K562 (cell line): ENCODE results near the gene DNMT1. TPM values are rescaled to one million over a fixed set of nuclear protein-coding genes. Genes with fewer than 3 reads are reported as not detected.

Experiments
- ELF2 ChIP-seq: fragments of 250-450 bp; sonication (Bioruptor Pico); IDR thresholded peaks from 2 replicates; pipeline ENCODE4 v1.5.0; 2021; ENCODE audit warnings: mild to moderate bottlenecking
- GABPB1 ChIP-seq: sonication (generic); formaldehyde crosslinking; IDR thresholded peaks from 2 replicates; pipeline ENCODE4 v1.8.0; 2022; ENCODE audit warnings: mild to moderate bottlenecking, missing genetic modification reagents
- HNRNPL ChIP-seq: fragments of 200-400 bp; formaldehyde crosslinking; IDR thresholded peaks from 2 replicates; pipeline ENCODE4 v1.6.1; 2017; ENCODE audit warnings: low read depth, mild to moderate bottlenecking, low read length
- ILF3 ChIP-seq: fragments of 450-650 bp; IDR thresholded peaks from 2 replicates; pipeline ENCODE4 v1.6.1; 2018; ENCODE audit warnings: antibody characterized with exemption, mild to moderate bottlenecking, moderate library complexity, borderline replicate concordance
- MEF2D ChIP-seq: conservative IDR thresholded peaks from 2 replicates; pipeline ENCODE4 v1.6.1; 2016; ENCODE audit warnings: low read depth, missing genetic modification characterization, missing compliant biosample characterization
- NFATC3 ChIP-seq: fragments of 450-650 bp; IDR thresholded peaks from 2 replicates; pipeline ENCODE4 v1.6.1; 2017; ENCODE audit warnings: mild to moderate bottlenecking
- POLR2H ChIP-seq: IDR thresholded peaks from 2 replicates; pipeline ENCODE4 v1.6.1; 2016; ENCODE audit warnings: missing genetic modification characterization, low read depth, mild to moderate bottlenecking, control low read depth, missing compliant biosample characterization, moderate library complexity
- TAF1 ChIP-seq: IDR thresholded peaks from 2 replicates; pipeline ENCODE4 v1.6.1; 2011; ENCODE audit warnings: mild to moderate bottlenecking, low read length, moderate library complexity; ENCODE audit not compliant: insufficient read depth, control insufficient read depth, severe bottlenecking; ENCODE audit errors: extremely low read depth
- TCFL5 ChIP-seq: fragments of 250-450 bp; sonication (Bioruptor Pico); conservative IDR thresholded peaks from 2 replicates; pipeline ENCODE4 v1.6.1; 2021; ENCODE audit warnings: mild to moderate bottlenecking, moderate library complexity, matching md5 sums
- XRCC3 ChIP-seq: fragments of 450-650 bp; IDR thresholded peaks from 2 replicates; pipeline ENCODE4 v1.6.1; 2017; ENCODE audit warnings: mild to moderate bottlenecking, moderate library complexity
- ZFP30 ChIP-seq: fragments of 250-450 bp; sonication (Bioruptor Pico); IDR thresholded peaks from 2 replicates; pipeline ENCODE4 v1.8.0; 2022; ENCODE audit warnings: moderate library complexity, mild to moderate bottlenecking, inconsistent platforms, borderline replicate concordance
- ZNF436 ChIP-seq: fragments of 250-450, 450-650 bp; sonication (Bioruptor Pico); formaldehyde crosslinking; IDR thresholded peaks from 2 replicates; pipeline ENCODE4 v1.7.0; 2020; ENCODE audit warnings: mild to moderate bottlenecking
- polyA plus RNA-seq, 8 experiments: library from polyadenylated mRNA; depleted of rRNA in 4 of 8; stranded (reverse) in 5 of 8; unstranded in 3 of 8; fragments of >200 nt; fragmentation: Nextera tagmentation in 2 of 8; fragmentation: Illumina TruSeq in 1 of 8; extraction: Ambion mirVana in 2 of 8; extraction: Trizol in 1 of 8; gene quantifications; 2 replicates each; pipeline versions ENCODE4 v1.2.1 to v1.2.3, GENCODE V29; 2011 to 2014; ENCODE audit warnings: inconsistent platforms in 1 of 8, missing spikeins in 1 of 8
- total RNA-seq, 7 experiments: library from RNA; depleted of rRNA in 6 of 7; stranded (reverse); fragments of >200 nt in 6 of 7; fragmentation: Illumina TruSeq in 2 of 7; extraction: Trizol in 2 of 7; gene quantifications; 2 replicates each; pipeline versions ENCODE4 v1.2.1 to v1.2.3, GENCODE V29; 2011 to 2021; ENCODE audit warnings: low replicate concordance in 1 of 7
- TF ChIP-seq, protein P1 (sequence below), 2 experiments: fragments of 450-650 bp; formaldehyde crosslinking in 1 of 2; IDR thresholded peaks; 2 replicates each; pipeline versions ENCODE4 v1.4.0 to v1.6.1; 2014 to 2020; ENCODE audit warnings: mild to moderate bottlenecking in 2 of 2, borderline replicate concordance in 1 of 2, low read depth in 1 of 2
- TF ChIP-seq, protein P2 (sequence below): IDR thresholded peaks from 3 replicates; pipeline ENCODE4 v1.6.1; 2011; ENCODE audit warnings: borderline replicate concordance, mild to moderate bottlenecking, moderate library complexity; ENCODE audit not compliant: insufficient read length; ENCODE audit errors: extremely low read depth
- TF ChIP-seq, protein P3 (sequence below): sonication (generic); formaldehyde crosslinking; IDR thresholded peaks from 2 replicates; pipeline ENCODE4 v1.8.0; 2022; ENCODE audit warnings: mild to moderate bottlenecking, missing genetic modification reagents

The DNMT1 gene
- total and polyA plus RNA-seq, 9 of the 15 experiments (the other 6 are each of a cell fraction or from before 2014, with no cell fraction given): 80.1 to 271 (median 121) TPM

DNA sequence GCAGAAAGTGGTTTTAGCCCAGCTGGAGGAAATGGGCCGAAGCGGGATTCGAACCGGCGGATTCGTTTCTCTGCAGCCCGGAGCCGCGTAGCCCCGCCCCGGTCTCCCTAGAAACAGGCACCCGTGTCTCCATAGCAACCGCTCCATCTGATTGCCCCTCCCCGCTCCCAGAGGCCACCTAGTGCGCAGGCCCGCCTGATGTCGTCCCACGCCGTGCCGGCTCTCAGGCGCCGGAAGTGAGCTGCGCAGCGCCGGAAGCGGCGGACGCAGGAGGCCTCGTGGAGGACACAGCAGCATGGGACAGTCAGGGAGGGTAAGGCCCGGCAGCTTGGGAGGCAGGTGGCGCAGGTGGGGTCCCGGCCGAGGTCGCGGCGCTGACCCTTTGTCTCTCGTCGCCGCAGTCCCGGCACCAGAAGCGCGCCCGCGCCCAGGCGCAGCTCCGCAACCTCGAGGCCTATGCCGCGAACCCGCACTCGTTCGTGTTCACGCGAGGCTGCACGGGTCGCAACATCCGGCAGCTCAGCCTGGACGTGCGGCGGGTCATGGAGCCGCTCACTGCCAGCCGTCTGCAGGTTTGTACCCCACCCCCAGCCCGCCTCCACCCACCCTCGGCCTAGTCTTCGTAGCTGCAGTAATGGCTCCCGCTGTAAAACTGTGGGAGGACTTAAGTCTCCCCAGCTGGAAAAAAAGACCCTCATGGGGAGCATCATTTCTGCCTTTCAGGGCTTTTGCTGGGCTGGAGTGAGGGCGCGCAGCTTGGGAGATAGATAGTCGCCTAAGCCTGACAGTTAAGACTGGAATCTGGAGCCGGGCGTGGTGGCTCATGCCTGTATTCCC, 88.4 kb downstream of the DNMT1 start, which contains the start of gene PPAN (continued):
- TF ChIP-seq, protein P1, sequence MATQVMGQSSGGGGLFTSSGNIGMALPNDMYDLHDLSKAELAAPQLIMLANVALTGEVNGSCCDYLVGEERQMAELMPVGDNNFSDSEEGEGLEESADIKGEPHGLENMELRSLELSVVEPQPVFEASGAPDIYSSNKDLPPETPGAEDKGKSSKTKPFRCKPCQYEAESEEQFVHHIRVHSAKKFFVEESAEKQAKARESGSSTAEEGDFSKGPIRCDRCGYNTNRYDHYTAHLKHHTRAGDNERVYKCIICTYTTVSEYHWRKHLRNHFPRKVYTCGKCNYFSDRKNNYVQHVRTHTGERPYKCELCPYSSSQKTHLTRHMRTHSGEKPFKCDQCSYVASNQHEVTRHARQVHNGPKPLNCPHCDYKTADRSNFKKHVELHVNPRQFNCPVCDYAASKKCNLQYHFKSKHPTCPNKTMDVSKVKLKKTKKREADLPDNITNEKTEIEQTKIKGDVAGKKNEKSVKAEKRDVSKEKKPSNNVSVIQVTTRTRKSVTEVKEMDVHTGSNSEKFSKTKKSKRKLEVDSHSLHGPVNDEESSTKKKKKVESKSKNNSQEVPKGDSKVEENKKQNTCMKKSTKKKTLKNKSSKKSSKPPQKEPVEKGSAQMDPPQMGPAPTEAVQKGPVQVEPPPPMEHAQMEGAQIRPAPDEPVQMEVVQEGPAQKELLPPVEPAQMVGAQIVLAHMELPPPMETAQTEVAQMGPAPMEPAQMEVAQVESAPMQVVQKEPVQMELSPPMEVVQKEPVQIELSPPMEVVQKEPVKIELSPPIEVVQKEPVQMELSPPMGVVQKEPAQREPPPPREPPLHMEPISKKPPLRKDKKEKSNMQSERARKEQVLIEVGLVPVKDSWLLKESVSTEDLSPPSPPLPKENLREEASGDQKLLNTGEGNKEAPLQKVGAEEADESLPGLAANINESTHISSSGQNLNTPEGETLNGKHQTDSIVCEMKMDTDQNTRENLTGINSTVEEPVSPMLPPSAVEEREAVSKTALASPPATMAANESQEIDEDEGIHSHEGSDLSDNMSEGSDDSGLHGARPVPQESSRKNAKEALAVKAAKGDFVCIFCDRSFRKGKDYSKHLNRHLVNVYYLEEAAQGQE (IDR thresholded peaks at IDR 0.05; ENCODE audit: borderline replicate concordance): no peak
- TF ChIP-seq, protein P1 (CRISPR knock-in tag; IDR thresholded peaks at IDR 0.05; ENCODE audit: low read depth): peak; percentile 52; the same call in 1 of the 2 replicates
- TF ChIP-seq NFATC3: no peak
- peak; percentile 74 for TF ChIP-seq TAF1
- 0 out of 2 replicates have a peak, but pooled peaks have one; percentile 11 for TF ChIP-seq POLR2H
- TF ChIP-seq, protein P2, sequence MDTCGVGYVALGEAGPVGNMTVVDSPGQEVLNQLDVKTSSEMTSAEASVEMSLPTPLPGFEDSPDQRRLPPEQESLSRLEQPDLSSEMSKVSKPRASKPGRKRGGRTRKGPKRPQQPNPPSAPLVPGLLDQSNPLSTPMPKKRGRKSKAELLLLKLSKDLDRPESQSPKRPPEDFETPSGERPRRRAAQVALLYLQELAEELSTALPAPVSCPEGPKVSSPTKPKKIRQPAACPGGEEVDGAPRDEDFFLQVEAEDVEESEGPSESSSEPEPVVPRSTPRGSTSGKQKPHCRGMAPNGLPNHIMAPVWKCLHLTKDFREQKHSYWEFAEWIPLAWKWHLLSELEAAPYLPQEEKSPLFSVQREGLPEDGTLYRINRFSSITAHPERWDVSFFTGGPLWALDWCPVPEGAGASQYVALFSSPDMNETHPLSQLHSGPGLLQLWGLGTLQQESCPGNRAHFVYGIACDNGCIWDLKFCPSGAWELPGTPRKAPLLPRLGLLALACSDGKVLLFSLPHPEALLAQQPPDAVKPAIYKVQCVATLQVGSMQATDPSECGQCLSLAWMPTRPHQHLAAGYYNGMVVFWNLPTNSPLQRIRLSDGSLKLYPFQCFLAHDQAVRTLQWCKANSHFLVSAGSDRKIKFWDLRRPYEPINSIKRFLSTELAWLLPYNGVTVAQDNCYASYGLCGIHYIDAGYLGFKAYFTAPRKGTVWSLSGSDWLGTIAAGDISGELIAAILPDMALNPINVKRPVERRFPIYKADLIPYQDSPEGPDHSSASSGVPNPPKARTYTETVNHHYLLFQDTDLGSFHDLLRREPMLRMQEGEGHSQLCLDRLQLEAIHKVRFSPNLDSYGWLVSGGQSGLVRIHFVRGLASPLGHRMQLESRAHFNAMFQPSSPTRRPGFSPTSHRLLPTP: peak; percentile 92
- peak; percentile 68; the same call in 1 of the 2 replicates for TF ChIP-seq HNRNPL
- TF ChIP-seq, protein P3, sequence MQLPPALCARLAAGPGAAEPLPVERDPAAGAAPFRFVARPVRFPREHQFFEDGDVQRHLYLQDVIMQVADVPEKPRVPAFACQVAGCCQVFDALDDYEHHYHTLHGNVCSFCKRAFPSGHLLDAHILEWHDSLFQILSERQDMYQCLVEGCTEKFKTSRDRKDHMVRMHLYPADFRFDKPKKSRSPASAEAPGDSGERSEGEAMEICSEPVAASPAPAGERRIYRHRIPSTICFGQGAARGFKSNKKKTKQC: peak; percentile 80; the same call in 1 of the 2 replicates
- peak; percentile 99 for TF ChIP-seq GABPB1 (CRISPR knock-in tag)
- no peak for TF ChIP-seq TCFL5 (CRISPR knock-in tag)
- TF ChIP-seq ILF3: no peak
- TF ChIP-seq MEF2D (tag): no peak
- no peak for TF ChIP-seq XRCC3
- TF ChIP-seq ZNF436: no peak
- TF ChIP-seq ELF2: peak; percentile 94
- no peak for TF ChIP-seq ZFP30 (CRISPR knock-in tag)
